H1 (cell line): ENCODE results near the gene CCDC7. TPM values are rescaled to one million over a fixed set of nuclear protein-coding genes. Genes with fewer than 3 reads are reported as not detected.

Experiments used
- CTCF ChIA-PET: fragments of 300-600 bp; sonication (Branson Sonifier 250); formaldehyde crosslinking; loops from one replicate; lab custom pipeline; 2021; ENCODE audit not compliant: partially characterized antibody; lab: Charles Lee
- POLR2A ChIA-PET: fragments of 300-600 bp; sonication (Branson Sonifier 250); formaldehyde crosslinking; loops from one replicate; lab custom pipeline; 2021; ENCODE audit warnings: inconsistent platforms; ENCODE audit not compliant: partially characterized antibody; lab: Charles Lee
- DNase-seq, 2 experiments: peaks; one replicate each; pipeline versions ENCODE4 v3.0.0 to v3.0.0-alpha.2; 2010 to 2022; ENCODE audit warnings: low spot score in 2 of 2, low read depth in 1 of 2, mixed read lengths in 1 of 2
- FAIRE-seq: peaks from 2 replicates; lab custom pipeline; 2011; peaks lifted over from hg19 to GRCh38; lab: Jason Lieb, UNC
- H2AFZ ChIP-seq: 2 replicates; pipeline ENCODE4 v1.8.1; 2012; ENCODE audit warnings: low read length, inconsistent platforms
- H2AK5ac ChIP-seq: 2 replicates; pipeline ENCODE4 v1.6.1; 2013; ENCODE audit warnings: low read depth, low read length
- H2BK120ac ChIP-seq: replicated peaks from 2 replicates; pipeline ENCODE3; 2013; ENCODE audit warnings: low read depth, low read length, inconsistent platforms
- H2BK12ac ChIP-seq: 2 replicates; pipeline ENCODE4 v1.6.1; 2013; ENCODE audit warnings: low read depth, low read length
- H2BK15ac ChIP-seq: 2 replicates; pipeline ENCODE4 v1.6.1; 2013; ENCODE audit warnings: low read length
- H2BK20ac ChIP-seq: 2 replicates; pipeline ENCODE4 v1.6.1; 2013; ENCODE audit warnings: low read length
- H2BK5ac ChIP-seq: 2 replicates; pipeline ENCODE4 v1.6.1; 2013; ENCODE audit warnings: low read depth, low read length
- H3K14ac ChIP-seq: 2 replicates; pipeline ENCODE4 v1.6.1; 2013; ENCODE audit warnings: inconsistent platforms; ENCODE audit not compliant: insufficient read length
- H3K18ac ChIP-seq: 2 replicates; pipeline ENCODE4 v1.6.1; 2013; ENCODE audit warnings: low read length; ENCODE audit errors: extremely low read depth
- H3K23ac ChIP-seq: 2 replicates; pipeline ENCODE4 v1.6.1; 2013; ENCODE audit warnings: inconsistent platforms; ENCODE audit not compliant: insufficient read length
- H3K23me2 ChIP-seq: 2 replicates; pipeline ENCODE4 v1.6.1; 2013; ENCODE audit warnings: low read depth, low read length
- H3K27ac ChIP-seq: 2 replicates; pipeline ENCODE4 v1.6.1; 2011; ENCODE audit warnings: low read depth, low read length, inconsistent platforms
- H3K27me3 ChIP-seq, 4 experiments: replicated peaks in 1 of 4; 1 replicate in 1 of 4; 2 replicates in 3 of 4; pipeline versions ENCODE4 v1.6.1 to v1.8.1; 2011 to 2013; ENCODE audit warnings: low read length in 3 of 4, mild to moderate bottlenecking in 3 of 4, inconsistent platforms in 2 of 4, mixed read lengths in 2 of 4, moderate library complexity in 1 of 4; ENCODE audit not compliant: control insufficient read depth in 3 of 4, insufficient read depth in 3 of 4; ENCODE audit errors: extremely low read depth in 1 of 4
- H3K36me3 ChIP-seq, 4 experiments: 2 replicates each; pipeline versions ENCODE4 v1.6.1 to v1.8.1; 2011 to 2013; ENCODE audit warnings: mild to moderate bottlenecking in 4 of 4, low read length in 3 of 4, moderate library complexity in 2 of 4, control low read depth in 1 of 4, inconsistent platforms in 1 of 4; ENCODE audit not compliant: insufficient read depth in 4 of 4, control insufficient read depth in 2 of 4
- H3K4ac ChIP-seq: replicated peaks from 2 replicates; pipeline ENCODE3; 2013; ENCODE audit warnings: low read length, low read depth, mixed read lengths, inconsistent platforms; ENCODE audit not compliant: insufficient read length
- H3K4me1 ChIP-seq, 4 experiments: replicated peaks in 1 of 4; 1 replicate in 1 of 4; 2 replicates in 3 of 4; pipeline versions ENCODE4 v1.6.1 to v1.8.1; 2011 to 2013; ENCODE audit warnings: low read length in 3 of 4, inconsistent platforms in 2 of 4, mixed read lengths in 1 of 4; ENCODE audit not compliant: insufficient read depth in 4 of 4, control insufficient read depth in 3 of 4
- H3K4me2 ChIP-seq, 2 experiments: 2 replicates each; pipeline versions ENCODE4 v1.6.1 to v1.8.1; 2011 to 2013; ENCODE audit warnings: low read depth in 2 of 2, low read length in 2 of 2, control low read depth in 1 of 2, inconsistent platforms in 1 of 2, mild to moderate bottlenecking in 1 of 2; ENCODE audit not compliant: insufficient read depth in 1 of 2
- H3K4me3 ChIP-seq, 4 experiments: fragments of 200-600, 300-600 bp in 1 of 4; sonication (generic), shearing (Covaris generic), sonication (Bioruptor Twin) in 1 of 4; 2 replicates each; pipeline versions ENCODE4 v1.5.1 to v1.8.1; 2011 to 2016; ENCODE audit warnings: low read length in 4 of 4, low read depth in 3 of 4, control low read depth in 2 of 4, inconsistent platforms in 2 of 4, mild to moderate bottlenecking in 2 of 4, mixed read lengths in 1 of 4, moderate library complexity in 1 of 4; ENCODE audit not compliant: insufficient read depth in 2 of 4; ENCODE audit errors: extremely low read depth in 1 of 4
- H3K56ac ChIP-seq: replicated peaks from 2 replicates; pipeline ENCODE3; 2013; ENCODE audit warnings: low read depth, mild to moderate bottlenecking, mixed read lengths, low read length, inconsistent platforms; ENCODE audit not compliant: insufficient read length
- H3K79me1 ChIP-seq: 2 replicates; pipeline ENCODE4 v1.6.1; 2013; ENCODE audit warnings: low read depth, low read length, control low read depth
- H3K79me2 ChIP-seq, 2 experiments: 2 replicates each; pipeline versions ENCODE4 v1.6.1 to v1.8.1; 2012 to 2013; ENCODE audit warnings: low read length in 2 of 2, mild to moderate bottlenecking in 2 of 2, inconsistent platforms in 1 of 2; ENCODE audit not compliant: insufficient read depth in 2 of 2, control insufficient read depth in 1 of 2
- H3K9ac ChIP-seq, 4 experiments: replicated peaks in 1 of 4; 1 replicate in 1 of 4; 2 replicates in 3 of 4; pipeline versions ENCODE4 v1.6.1 to v1.8.1; 2011 to 2013; ENCODE audit warnings: low read depth in 3 of 4, low read length in 3 of 4, control low read depth in 2 of 4, mild to moderate bottlenecking in 2 of 4, moderate library complexity in 2 of 4, inconsistent platforms in 1 of 4; ENCODE audit errors: extremely low read depth in 1 of 4
- H3K9me3 ChIP-seq, 2 experiments: 2 replicates each; pipeline versions ENCODE4 v1.6.1 to v1.8.1; 2012 to 2013; ENCODE audit warnings: mild to moderate bottlenecking in 2 of 2, moderate library complexity in 2 of 2, control low read depth in 1 of 2, inconsistent platforms in 1 of 2, low read depth in 1 of 2, low read length in 1 of 2, mixed read lengths in 1 of 2; ENCODE audit not compliant: insufficient read depth in 2 of 2
- H4K20me1 ChIP-seq, 2 experiments: replicated peaks in 1 of 2; 2 replicates each; pipeline versions ENCODE3 to v1.8.1; 2011 to 2013; ENCODE audit warnings: inconsistent platforms in 2 of 2, low read length in 2 of 2, mild to moderate bottlenecking in 1 of 2; ENCODE audit not compliant: insufficient read depth in 2 of 2, control insufficient read depth in 1 of 2
- H4K5ac ChIP-seq: 2 replicates; pipeline ENCODE4 v1.6.1; 2013; ENCODE audit warnings: low read length, low read depth, mixed read lengths, inconsistent platforms; ENCODE audit not compliant: insufficient read length
- H4K8ac ChIP-seq: 2 replicates; pipeline ENCODE4 v1.8.0; 2013; ENCODE audit warnings: mild to moderate bottlenecking, moderate library complexity, low read length, inconsistent platforms; ENCODE audit not compliant: insufficient read depth; ENCODE audit errors: extremely low read depth
- H4K91ac ChIP-seq: replicated peaks from 2 replicates; pipeline ENCODE3; 2013; ENCODE audit warnings: low read length, mixed read lengths, inconsistent platforms; ENCODE audit not compliant: insufficient read length
- JUND ChIP-seq: IDR thresholded peaks from 2 replicates; pipeline ENCODE4 v1.6.1; 2011; ENCODE audit warnings: mild to moderate bottlenecking, improper control_type of control experiment, low read length
- KDM4A ChIP-seq: IDR thresholded peaks from one replicate; pipeline ENCODE4 v1.7.1; 2012; ENCODE audit warnings: low read depth, mild to moderate bottlenecking, moderate library complexity, low read length, inconsistent platforms; ENCODE audit not compliant: severe bottlenecking
- POU5F1 ChIP-seq: IDR thresholded peaks from 2 replicates; pipeline ENCODE4 v1.6.1; 2011; ENCODE audit warnings: low read depth, mild to moderate bottlenecking, low read length, moderate library complexity
- RAD21 ChIP-seq, 2 experiments: IDR thresholded peaks in 1 of 2; conservative IDR thresholded peaks in 1 of 2; 2 replicates each; pipeline ENCODE4 v1.6.1; 2011; ENCODE audit warnings: low read depth in 2 of 2, low read length in 2 of 2, improper control_type of control experiment in 1 of 2, inconsistent platforms in 1 of 2, mild to moderate bottlenecking in 1 of 2, moderate library complexity in 1 of 2
- RBBP5 ChIP-seq: IDR thresholded peaks from 2 replicates; pipeline ENCODE4 v1.7.1; 2012; ENCODE audit warnings: low read depth, mild to moderate bottlenecking, inconsistent platforms, low read length, moderate library complexity, borderline replicate concordance
- RNF2 ChIP-seq: fragments of 200-900, 300-1000 bp; sonication (generic); IDR thresholded peaks from 2 replicates; pipeline ENCODE4 v1.7.1; 2016; ENCODE audit warnings: borderline replicate concordance, low read depth, mild to moderate bottlenecking, antibody characterized with exemption, low read length; ENCODE audit not compliant: poor library complexity, severe bottlenecking; ENCODE audit errors: missing control alignments
- RXRA ChIP-seq: IDR thresholded peaks from 2 replicates; pipeline ENCODE4 v1.6.1; 2011; ENCODE audit warnings: low read depth, mild to moderate bottlenecking, low read length, moderate library complexity; ENCODE audit not compliant: insufficient read depth
- SP1 ChIP-seq: IDR thresholded peaks from 2 replicates; pipeline ENCODE4 v1.6.1; 2011; ENCODE audit warnings: low read depth, low read length
- TBP ChIP-seq: IDR thresholded peaks from 2 replicates; pipeline ENCODE4 v1.6.1; 2011; ENCODE audit warnings: low read depth, low read length, improper control_type of control experiment
- polyA plus RNA-seq, 7 experiments: library from polyadenylated mRNA; depleted of rRNA in 3 of 7; stranded (reverse) in 5 of 7; unstranded in 2 of 7; fragments of >200 nt in 5 of 7; fragments of 200-250 nt in 2 of 7; gene quantifications; 1 replicate in 5 of 7; 2 replicates in 1 of 7; 4 replicates in 1 of 7; pipeline versions ENCODE4 v1.2.1 to v1.2.3, GENCODE V29; 2011 to 2013; ENCODE audit warnings: missing spikeins in 2 of 7, mixed read lengths in 2 of 7
- total RNA-seq: library from RNA; stranded (reverse); fragmentation: NEBNext Ultra II Directional; extraction: Animal tissue kit (Norgen Biotek cat#: 25700); gene quantifications from 2 replicates; pipeline ENCODE4 v1.2.1, GENCODE V29; 2021

CCDC7 gene
- total and polyA plus RNA-seq, 2 of the 8 experiments (the other 6 are each of a cell fraction or from before 2014, with no cell fraction given): 0.18 to 0.74 TPM

DNA sequence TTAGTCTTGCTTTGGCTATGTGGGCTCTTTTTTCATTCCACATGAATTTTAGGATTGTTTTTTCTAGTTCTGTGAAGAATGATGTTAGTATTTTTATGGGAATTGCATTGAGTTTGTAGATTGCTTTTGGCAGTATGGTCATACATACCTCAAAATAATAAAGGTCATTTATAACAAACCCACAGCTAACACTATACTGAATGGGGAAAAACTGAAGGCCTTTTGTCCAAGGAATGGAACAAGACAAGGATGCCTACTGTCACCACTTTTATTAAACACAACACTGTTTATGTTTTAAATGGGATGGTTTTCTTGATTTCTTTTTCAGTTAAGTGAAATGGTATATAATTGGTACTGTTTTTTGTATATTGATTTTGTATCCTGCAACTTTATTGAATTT, 84.3 kb downstream of the CCDC7 start:
- TF ChIP-seq TBP (no peak), RBBP5 (no peak), JUND (no peak), RXRA (no peak), SP1 (no peak), POU5F1 (no peak), KDM4A (no peak), RNF2 (no peak), RAD21 (IDR thresholded peaks at IDR 0.05 in 1 of 2, conservative IDR thresholded peaks at IDR 0.05 in 1 of 2; ENCODE audit: low read depth in 2 of 2, low read length in 2 of 2) (no peak)
- TF ChIP-seq, all 59 proteins: peak for 0
- Histone ChIP-seq H3K79me1 (no peaks in the 10 kb centered on the region), H2BK5ac (no peak overlapping the region), H2BK15ac (no peak overlapping the region), H3K27me3 (no peaks in the 10 kb centered on the region), H3K14ac (no peak overlapping the region), H4K8ac (no peak overlapping the region), H3K4me2 (no peak overlapping the region), H3K9ac (no peak overlapping the region), H2BK120ac (no peak overlapping the region), H2AFZ (no peak overlapping the region), H3K23ac (no peak overlapping the region), H2AK5ac (no peak overlapping the region), H3K4me3 (no peak overlapping the region), H3K36me3 (no peaks in the 10 kb centered on the region), H4K20me1 (no peaks in the 10 kb centered on the region), H3K9me3 (peaks cover 3 to 4% of the 10 kb centered on the region in 2 experiments; a peak in 1 of 4 replicates), H4K91ac (no peak overlapping the region), H3K56ac (no peak overlapping the region), H4K5ac (no peak overlapping the region), H3K4ac (no peak overlapping the region), H2BK20ac (no peak overlapping the region), H3K18ac (no peak overlapping the region), H2BK12ac (no peak overlapping the region), H3K23me2 (no peaks in the 10 kb centered on the region; the same call in 1 of the 2 replicates), H3K27ac (no peak overlapping the region), H3K79me2 (no peaks in the 10 kb centered on the region), H3K4me1 (no peaks in the 10 kb centered on the region)
- CTCF ChIA-PET: interaction anchor here (0.7 kb wide), 1 partner anchor 750 kb away, joined by 3 read pairs; no protein-coding TSS in a partner anchor
- DNase-seq (no peak), FAIRE-seq (no peak)
- POLR2A ChIA-PET: no interaction called here
